ENCODE measurements around the gene ZNF212. TPM values are rescaled to one million over a fixed set of nuclear protein-coding genes. Genes with fewer than 3 reads are reported as not detected.
"Not testable (repeated sequence)": the region's sequence is repeated elsewhere in the genome, so short reads cannot be mapped to it uniquely, and the experiment has no call there.

ZNF212 gene
- polyA plus RNA-seq, 3 donors from 2014 or later = 1.3 to 10.7 (median 3.7) TPM

DNA sequence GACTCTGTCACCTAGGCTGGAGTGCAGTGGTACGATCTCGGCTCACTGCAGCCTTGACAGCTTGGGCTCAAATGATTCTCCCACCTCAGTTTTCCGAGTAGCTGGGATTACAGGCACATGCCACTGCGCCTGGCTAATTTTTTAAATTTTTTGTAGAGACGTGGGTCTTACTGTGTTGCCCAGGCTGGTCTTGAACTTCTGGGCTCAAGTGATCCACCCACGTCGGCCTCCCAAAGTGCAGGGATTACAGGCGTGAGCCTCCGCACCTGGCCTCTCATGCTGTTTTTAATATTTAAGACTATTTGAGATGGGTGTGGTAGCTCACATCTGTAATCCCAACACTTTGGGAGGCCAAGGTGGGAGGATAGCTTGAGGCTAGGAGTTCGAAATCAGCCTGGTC is 12.1 kb downstream of the ZNF212 start:
- not testable (repeated sequence) for DNase-seq
- H3K36me3 Mint-ChIP-seq = peaks cover 7 to 29% (median 10%) of the 10 kb centered on the region in 3 donors

DNA sequence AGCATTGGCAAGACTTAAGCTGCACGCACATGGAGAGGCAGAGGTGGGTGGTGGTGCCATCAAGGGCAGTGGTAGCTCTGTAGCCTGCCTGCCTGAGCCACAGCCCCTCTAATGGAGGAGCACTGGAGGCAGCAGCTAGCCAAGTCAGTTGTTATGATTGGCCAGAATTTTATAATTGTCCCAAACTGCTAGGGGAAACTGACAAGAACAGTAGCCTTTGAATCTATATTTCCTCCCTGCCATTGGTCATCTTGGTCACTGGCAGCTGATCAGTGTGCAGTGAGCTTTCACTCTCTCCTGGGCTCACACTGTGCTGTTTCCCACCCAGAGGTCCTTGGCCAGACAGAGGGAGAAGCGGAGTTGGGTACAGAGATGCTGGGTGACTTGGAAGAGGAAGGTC is 12.9 kb downstream of the ZNF212 start:
- Mint-ChIP-seq H3K4me1 (peaks cover 5 to 18% of the 10 kb centered on the region in 2 donors), H3K27me3 (ENCODE audit: low read depth in 3 of 3) (peaks cover 0 to 1% (median 0%) of the 10 kb centered on the region in 3 donors), H3K4me3 (no peak overlapping the region), H3K9me3 (no peaks in the 10 kb centered on the region), H3K36me3 (peaks cover 7 to 29% (median 10%) of the 10 kb centered on the region in 3 donors), H3K27ac (no peak overlapping the region)
- no peak for DNase-seq

More for the DNA sequence above, 12.1 kb downstream of the ZNF212 start:
- not testable (repeated sequence) for H3K4me3 Mint-ChIP-seq; H3K27ac Mint-ChIP-seq; H3K9me3 Mint-ChIP-seq; H3K27me3 Mint-ChIP-seq (ENCODE audit: low read depth in 3 of 3)
- peaks cover 5 to 20% of the 10 kb centered on the region in 2 donors for H3K4me1 Mint-ChIP-seq

DNA sequence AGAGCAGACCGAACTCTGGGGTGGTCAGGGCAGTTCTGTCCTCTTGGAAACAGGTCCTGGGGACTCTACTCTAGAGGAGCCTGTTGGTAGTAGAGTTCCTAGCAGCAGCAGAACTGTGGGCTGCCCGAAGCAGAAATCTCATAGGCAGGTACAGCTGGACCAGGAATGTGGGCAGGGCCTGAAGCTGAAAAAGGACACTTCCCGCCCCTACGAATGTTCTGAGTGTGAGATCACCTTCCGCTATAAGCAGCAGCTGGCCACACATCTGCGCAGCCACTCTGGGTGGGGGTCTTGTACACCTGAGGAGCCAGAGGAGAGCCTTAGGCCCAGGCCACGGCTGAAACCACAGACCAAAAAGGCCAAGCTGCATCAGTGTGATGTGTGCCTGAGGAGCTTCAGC is 14.2 kb downstream of the ZNF212 start:
- Mint-ChIP-seq H3K27me3 (ENCODE audit: low read depth in 3 of 3) (peaks cover 0 to 1% (median 0%) of the 10 kb centered on the region in 3 donors), H3K27ac (no peak overlapping the region), H3K4me3 (no peak overlapping the region), H3K9me3 (no peaks in the 10 kb centered on the region), H3K36me3 (peaks cover 7 to 29% (median 10%) of the 10 kb centered on the region in 3 donors), H3K4me1 (peaks cover under 1 to 5% of the 10 kb centered on the region in 2 donors)
- DNase-seq = no peak

DNA sequence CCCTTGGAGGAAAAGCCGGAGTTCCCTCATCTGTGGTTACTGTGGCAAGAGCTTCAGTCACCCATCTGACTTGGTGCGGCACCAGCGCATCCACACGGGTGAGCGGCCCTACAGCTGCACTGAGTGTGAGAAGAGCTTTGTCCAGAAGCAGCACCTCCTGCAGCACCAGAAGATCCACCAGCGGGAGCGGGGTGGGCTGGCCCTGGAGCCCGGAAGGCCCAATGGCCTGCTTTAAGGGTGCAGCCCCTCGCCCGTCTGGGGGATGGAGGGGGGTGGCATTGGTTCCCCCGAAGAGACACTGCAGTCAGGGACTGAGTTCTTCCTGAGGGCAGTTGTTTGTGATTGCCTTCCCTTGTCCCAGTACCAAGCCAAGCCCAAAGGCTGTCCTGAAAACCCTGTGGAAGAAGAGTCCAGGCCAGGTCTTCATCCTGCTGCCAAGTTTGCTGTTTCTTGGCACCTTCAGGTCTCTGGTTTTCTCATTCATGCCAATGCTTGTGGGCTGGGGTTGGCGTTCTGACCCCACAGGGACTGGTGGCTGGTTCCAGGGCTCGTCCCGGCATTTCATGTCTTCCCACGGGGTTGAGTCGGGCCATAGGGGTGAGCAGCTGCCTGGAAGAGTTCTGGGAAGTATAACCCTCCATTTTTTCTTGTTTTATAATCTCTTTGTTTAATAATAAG is 14.9 kb downstream of the ZNF212 start:
- H3K9me3 Mint-ChIP-seq = no peaks in the 10 kb centered on the region
- no peak overlapping the region for H3K4me3 Mint-ChIP-seq
- H3K36me3 Mint-ChIP-seq = peaks cover 7 to 29% (median 10%) of the 10 kb centered on the region in 3 donors
- H3K27ac Mint-ChIP-seq = no peak overlapping the region
- no peak for DNase-seq
- peaks cover 0 to 1% (median 0%) of the 10 kb centered on the region in 3 donors for H3K27me3 Mint-ChIP-seq (ENCODE audit: low read depth in 3 of 3)
- H3K4me1 Mint-ChIP-seq = no peaks in the 10 kb centered on the region

DNA sequence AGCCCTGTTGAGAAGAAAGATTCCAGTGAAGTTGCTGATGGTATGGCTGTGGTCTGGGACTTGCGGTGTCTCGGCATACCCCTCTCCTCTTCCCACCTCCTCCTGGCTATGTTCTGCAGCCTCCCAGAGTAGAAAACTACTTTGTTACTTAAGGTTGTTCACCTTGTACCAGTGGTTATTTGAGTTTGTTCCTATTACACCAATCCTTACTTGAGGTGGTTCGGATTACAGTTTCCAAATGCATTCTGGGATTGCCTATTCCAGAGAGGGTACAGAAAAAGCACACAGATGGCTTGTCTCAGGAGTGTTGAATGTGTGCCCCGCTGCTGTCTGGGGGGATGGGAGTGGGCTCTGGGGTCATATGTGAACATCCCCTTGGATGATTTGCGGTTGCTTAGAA is 15.7 kb downstream of the ZNF212 start:
- H3K27me3 Mint-ChIP-seq (ENCODE audit: low read depth in 3 of 3) = peaks cover 0 to 1% (median 0%) of the 10 kb centered on the region in 3 donors
- H3K9me3 Mint-ChIP-seq = no peaks in the 10 kb centered on the region
- DNase-seq = no peak
- peaks cover 7 to 29% (median 10%) of the 10 kb centered on the region in 3 donors for H3K36me3 Mint-ChIP-seq
- no peaks in the 10 kb centered on the region for H3K4me1 Mint-ChIP-seq
- no peak overlapping the region for H3K4me3 Mint-ChIP-seq
- peak overlapping the region in 1 of 6 donors; percentile 24 for H3K27ac Mint-ChIP-seq

DNA sequence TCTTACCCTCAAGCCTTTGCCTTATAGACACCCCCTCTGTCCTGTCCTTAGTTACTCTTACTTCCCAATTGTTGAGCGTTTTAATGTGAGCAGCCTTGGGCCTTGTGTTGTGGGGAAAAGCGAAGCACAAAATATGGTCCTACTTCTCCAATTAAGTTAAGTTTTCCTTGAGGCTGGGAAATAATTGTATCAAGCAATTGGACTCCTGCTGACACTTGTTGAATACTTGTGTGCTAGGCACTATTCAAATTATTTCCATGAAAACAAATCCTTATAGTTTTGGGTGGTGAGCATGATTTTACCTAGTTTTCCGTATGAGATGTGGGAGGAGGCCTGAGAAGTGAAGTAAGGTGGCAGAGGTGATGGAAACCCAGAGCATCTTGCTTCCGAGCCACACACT is 17.1 kb downstream of the ZNF212 start:
- Mint-ChIP-seq H3K27me3 (ENCODE audit: low read depth in 3 of 3) (peaks cover 0 to 1% (median 0%) of the 10 kb centered on the region in 3 donors), H3K9me3 (no peaks in the 10 kb centered on the region), H3K4me1 (peaks cover 7 to 8% of the 10 kb centered on the region in 2 donors), H3K4me3 (no peak overlapping the region), H3K36me3 (peaks cover 7 to 29% (median 10%) of the 10 kb centered on the region in 3 donors), H3K27ac (peak overlapping the region in 2 of 6 donors; percentile 12 to 20)
- DNase-seq = no peak

DNA sequence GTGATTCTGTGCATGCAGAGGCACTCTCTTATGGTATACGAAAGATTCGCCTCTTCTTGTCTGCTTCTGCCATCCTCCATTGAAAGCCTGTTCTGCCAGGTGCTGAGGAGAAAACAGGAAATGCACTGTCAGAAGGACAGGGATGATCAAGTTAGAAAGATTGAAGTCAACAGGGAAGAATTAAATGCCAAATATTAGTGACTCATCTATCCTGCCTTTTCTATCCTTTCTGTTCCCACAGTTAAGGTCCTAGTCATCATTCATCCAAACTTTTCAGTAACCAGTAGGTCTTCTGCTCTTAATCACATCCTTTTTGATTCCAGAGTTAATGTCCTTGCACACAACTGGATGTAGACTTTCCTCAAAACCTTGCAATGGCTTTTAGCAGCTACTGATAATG is 17.7 kb downstream of the ZNF212 start:
- Mint-ChIP-seq H3K36me3 (peaks cover 3 to 25% (median 7%) of the 10 kb centered on the region in 3 donors), H3K9me3 (no peaks in the 10 kb centered on the region), H3K4me1 (peaks cover 8% of the 10 kb centered on the region in 2 donors), H3K27ac (no peak overlapping the region), H3K27me3 (ENCODE audit: low read depth in 3 of 3) (peaks cover 0 to 1% (median 0%) of the 10 kb centered on the region in 3 donors), H3K4me3 (no peak overlapping the region)
- DNase-seq = no peak

DNA sequence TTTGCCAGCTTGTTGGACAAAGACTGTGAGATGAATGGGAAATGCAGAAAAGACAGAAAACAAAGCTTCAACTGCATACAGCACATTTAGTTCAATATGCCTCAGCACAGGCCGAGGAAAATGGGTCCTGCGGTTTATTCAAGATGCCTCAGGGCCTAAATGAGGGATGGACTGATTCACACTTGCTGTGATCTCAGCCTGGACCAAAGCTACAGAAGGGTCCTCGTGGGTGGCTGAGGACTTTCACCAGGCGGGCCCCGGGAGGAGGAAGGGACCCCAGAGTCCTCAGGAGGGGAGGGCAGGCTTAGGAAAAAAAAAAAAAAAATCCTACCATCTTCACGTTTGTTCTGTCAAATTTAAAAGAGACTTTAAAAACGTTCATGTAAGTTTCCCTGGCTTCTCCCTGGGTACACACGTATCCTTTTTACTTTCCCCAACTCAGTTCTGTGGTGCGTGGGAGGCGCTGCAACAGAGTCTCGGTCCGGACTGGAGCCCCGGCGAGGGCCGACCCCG is 21.9 kb downstream of the ZNF212 start:
- no peaks in the 10 kb centered on the region for H3K9me3 Mint-ChIP-seq
- peaks cover 28 to 34% of the 10 kb centered on the region in 2 donors for H3K4me1 Mint-ChIP-seq
- H3K36me3 Mint-ChIP-seq = peaks cover 0 to 4% (median 0%) of the 10 kb centered on the region in 3 donors
- H3K27me3 Mint-ChIP-seq (ENCODE audit: low read depth in 3 of 3) = peaks cover 0 to 1% (median 0%) of the 10 kb centered on the region in 3 donors
- H3K27ac Mint-ChIP-seq = peak overlapping the region; percentile 80 to 92 (median 92)
- H3K4me3 Mint-ChIP-seq = peak overlapping the region; percentile 83 to 89 (median 87)
- no peak for DNase-seq

DNA sequence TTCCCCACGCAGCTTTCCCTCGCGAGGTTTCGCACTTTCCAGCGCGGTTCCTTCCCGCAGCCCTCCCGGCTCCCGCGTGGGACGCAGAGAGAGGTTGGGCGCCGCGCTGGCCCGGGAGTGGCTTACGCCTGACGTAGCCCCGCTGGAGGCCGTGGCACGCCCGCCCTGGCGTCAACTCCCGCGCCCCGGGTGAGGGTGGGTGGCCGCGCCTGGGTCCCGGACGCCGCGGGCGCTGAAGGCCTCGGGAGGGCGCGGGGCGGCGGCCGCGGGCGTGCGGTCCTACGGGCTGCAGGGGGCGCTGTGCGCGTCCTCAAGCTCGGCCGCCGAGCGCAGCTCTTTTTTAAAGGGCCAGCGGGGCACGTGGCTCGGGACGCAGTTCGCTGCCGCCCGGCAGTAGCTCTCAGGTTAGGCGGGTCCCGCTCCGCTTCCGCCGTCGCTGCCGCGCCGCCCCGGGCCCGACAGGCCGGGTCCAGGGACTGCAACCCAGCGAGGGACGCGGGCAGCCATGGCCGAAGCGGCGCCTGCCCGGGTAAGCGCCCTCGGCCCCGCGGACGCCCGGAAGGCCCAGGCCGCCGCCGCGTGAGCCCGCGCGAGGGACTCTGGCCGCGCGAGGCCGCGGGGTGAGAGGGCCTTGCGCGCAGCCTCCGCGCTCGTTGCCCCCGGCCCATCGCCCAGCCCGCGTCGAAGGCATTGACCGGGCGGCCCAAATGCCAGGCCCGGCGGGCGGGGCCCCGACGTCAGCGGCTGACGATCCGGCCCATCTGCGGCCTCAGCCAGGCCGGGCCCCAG is 22.6 kb downstream of the ZNF212 start, which contains the start of gene ZNF783:
Gene ZNF783 (plus strand): TSS at position 368 of the 789 bp plus-strand sequence. CDS start 138 bp downstream, at position 506.
- H3K27me3 Mint-ChIP-seq (ENCODE audit: low read depth in 3 of 3) = peaks cover 0 to 4% (median 0%) of the 10 kb centered on the region in 3 donors
- H3K4me1 Mint-ChIP-seq = peaks cover 28 to 34% of the 10 kb centered on the region in 2 donors
- DNase-seq = peak; percentile 85 to 87 (median 87)
- H3K9me3 Mint-ChIP-seq = no peaks in the 10 kb centered on the region
- H3K27ac Mint-ChIP-seq = peak within 1 kb of the TSS; percentile 80 to 92 (median 92)
- H3K4me3 Mint-ChIP-seq = peak within 1 kb of the TSS; percentile 83 to 89 (median 87)
- peaks cover 2 to 8% (median 4%) of the 10 kb centered on the region in 3 donors for H3K36me3 Mint-ChIP-seq

DNA sequence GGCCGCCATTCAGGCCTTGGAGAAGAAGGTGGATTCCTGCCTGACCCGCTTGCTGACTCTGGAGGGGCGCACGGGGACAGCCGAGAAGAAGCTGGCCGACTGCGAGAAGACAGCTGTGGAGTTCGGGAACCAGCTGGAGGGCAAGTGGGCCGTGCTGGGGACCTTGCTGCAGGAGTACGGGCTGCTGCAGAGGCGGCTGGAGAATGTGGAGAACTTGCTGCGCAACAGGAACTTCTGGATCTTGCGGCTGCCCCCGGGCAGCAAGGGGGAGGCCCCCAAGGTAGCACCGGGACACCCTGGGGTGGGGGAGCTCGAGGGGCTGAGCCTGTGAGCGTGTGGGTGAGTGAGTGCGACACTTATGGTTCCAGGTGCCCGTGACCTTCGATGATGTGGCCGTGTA is 27.0 kb downstream of the ZNF212 start:
- Mint-ChIP-seq H3K27me3 (ENCODE audit: low read depth in 3 of 3) (peaks cover 0 to 4% (median 0%) of the 10 kb centered on the region in 3 donors), H3K4me1 (peaks cover 21 to 28% of the 10 kb centered on the region in 2 donors), H3K4me3 (no peak overlapping the region), H3K27ac (no peak overlapping the region), H3K9me3 (no peaks in the 10 kb centered on the region), H3K36me3 (peaks cover 18 to 24% (median 19%) of the 10 kb centered on the region in 3 donors)
- no peak for DNase-seq

DNA sequence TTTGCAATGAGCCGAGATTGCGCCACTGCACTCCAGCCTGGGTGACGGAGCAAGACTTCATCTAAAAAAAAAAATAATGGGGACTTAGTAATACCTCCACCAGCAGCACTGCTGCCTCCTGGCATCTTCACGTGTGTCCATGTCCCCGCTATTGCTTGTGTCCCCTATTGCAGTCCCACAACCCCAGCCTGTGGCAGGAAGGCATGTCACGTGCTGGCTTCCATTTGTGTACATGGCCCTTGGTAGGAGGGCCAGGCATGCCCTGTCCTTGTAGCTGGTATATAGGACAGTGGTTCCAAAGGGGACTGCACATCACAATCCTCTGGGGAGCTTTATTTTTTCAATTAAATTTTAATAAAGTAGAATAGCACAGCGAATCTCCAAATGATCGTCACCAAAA is 28.3 kb downstream of the ZNF212 start:
- H3K27me3 Mint-ChIP-seq (ENCODE audit: low read depth in 3 of 3) = peaks cover 0 to 4% (median 0%) of the 10 kb centered on the region in 3 donors
- no peak overlapping the region for H3K27ac Mint-ChIP-seq
- peaks cover 17 to 26% of the 10 kb centered on the region in 2 donors for H3K4me1 Mint-ChIP-seq
- DNase-seq = no peak
- H3K36me3 Mint-ChIP-seq = peaks cover 18 to 25% (median 24%) of the 10 kb centered on the region in 3 donors
- no peak overlapping the region for H3K4me3 Mint-ChIP-seq
- H3K9me3 Mint-ChIP-seq = no peaks in the 10 kb centered on the region

DNA sequence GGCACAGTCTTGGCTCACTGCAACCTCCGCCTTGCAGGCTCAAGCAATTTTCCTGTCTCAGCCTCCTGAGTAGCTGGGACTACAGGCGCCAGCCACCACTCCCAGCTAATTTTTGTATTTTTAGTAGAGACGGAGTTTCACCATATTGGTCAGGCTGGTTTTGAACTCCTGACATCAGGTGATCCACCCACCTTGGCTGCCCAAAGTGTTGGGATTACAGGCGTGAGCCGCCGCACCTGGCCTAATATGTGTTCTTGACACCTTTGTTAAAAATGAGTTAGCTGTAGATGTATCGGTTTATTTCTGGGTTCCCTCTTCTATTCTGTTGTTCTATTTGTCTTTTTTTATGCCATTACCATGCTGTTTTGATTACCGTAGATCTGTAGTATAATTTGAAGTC is 35.0 kb downstream of the ZNF212 start:
- H3K36me3 Mint-ChIP-seq = peaks cover 8 to 48% (median 29%) of the 10 kb centered on the region in 3 donors
- DNase-seq; H3K4me3 Mint-ChIP-seq; H3K4me1 Mint-ChIP-seq; H3K27ac Mint-ChIP-seq; H3K27me3 Mint-ChIP-seq (ENCODE audit: low read depth in 3 of 3); H3K9me3 Mint-ChIP-seq: not testable (repeated sequence)

DNA sequence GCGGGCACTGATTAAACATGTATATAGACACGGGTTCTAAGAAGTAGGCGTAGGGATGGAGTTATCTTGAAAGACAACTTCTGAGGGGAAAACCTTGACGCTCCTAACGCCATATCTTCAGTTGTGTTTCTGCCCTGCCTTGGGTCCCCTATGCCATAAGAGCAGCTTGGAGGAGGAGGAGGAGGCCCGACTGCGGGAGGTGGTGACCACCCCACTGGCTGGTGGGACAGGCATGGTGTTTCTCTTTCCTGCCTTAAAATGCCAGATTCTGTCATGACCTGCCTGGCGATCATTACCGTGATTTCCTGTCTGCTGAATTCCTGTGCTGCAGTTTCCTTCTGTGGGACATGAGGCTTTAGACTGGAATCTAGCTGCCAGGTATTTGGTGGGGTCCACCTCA is 38.4 kb downstream of the ZNF212 start:
- peaks cover 0 to 4% (median 3%) of the 10 kb centered on the region in 3 donors for H3K27me3 Mint-ChIP-seq (ENCODE audit: low read depth in 3 of 3)
- H3K27ac Mint-ChIP-seq = no peak overlapping the region
- peaks cover 2 to 4% of the 10 kb centered on the region in 2 donors for H3K4me1 Mint-ChIP-seq
- no peaks in the 10 kb centered on the region for H3K9me3 Mint-ChIP-seq
- no peak for DNase-seq
- no peak overlapping the region for H3K4me3 Mint-ChIP-seq
- H3K36me3 Mint-ChIP-seq = peaks cover 11 to 42% (median 22%) of the 10 kb centered on the region in 3 donors
